Right lobe of liver (tissue), 6 donors: ENCODE measurements around the gene EZR. TPM values are rescaled to one million over a fixed set of nuclear protein-coding genes. Genes with fewer than 3 reads are reported as not detected.

Experiments used
- ATAC-seq, 4 donors: fragments of 200-7000 bp; cut with Tn5 transposase; one replicate each; pipeline ENCODE4 v1.9.1; 2020; ENCODE audit warnings: mild to moderate bottlenecking in 4 of 4, moderate library complexity in 4 of 4
- DNase-seq, 3 donors: peaks; one replicate each; pipeline ENCODE4 v3.0.0-alpha.2; 2020
- H3K27ac ChIP-seq, 3 donors: fragments of 200-600 bp; one replicate each; pipeline ENCODE4 v1.8.0; 2022
- H3K27me3 ChIP-seq, 2 donors: fragments of 200-600 bp; one replicate each; pipeline ENCODE4 v1.8.0; 2022
- H3K36me3 ChIP-seq, 4 donors: fragments of 200-600 bp; sonication (generic) in 1 of 4; one replicate each; pipeline versions ENCODE4 v1.5.1 to v1.8.0; 2017 to 2022; ENCODE audit warnings: control low read depth in 1 of 4
- H3K4me1 ChIP-seq, 4 donors: fragments of 200-600 bp; sonication (generic) in 1 of 4; one replicate each; pipeline versions ENCODE4 v1.5.1 to v1.8.0; 2017 to 2022; ENCODE audit warnings: control low read depth in 1 of 4
- H3K4me3 ChIP-seq, 3 donors: fragments of 200-600 bp; one replicate each; pipeline ENCODE4 v1.8.0; 2022
- H3K9me3 ChIP-seq, 4 donors: fragments of 200-600 bp; sonication (generic) in 1 of 4; one replicate each; pipeline versions ENCODE4 v1.5.1 to v1.8.0; 2017 to 2022; ENCODE audit warnings: control low read depth in 1 of 4
- CTCF ChIP-seq, 4 donors: fragments of 200-600 bp in 3 of 4; fragments of 450-650 bp in 1 of 4; IDR thresholded peaks; one replicate each; pipeline versions ENCODE4 v1.5.1 to v1.8.0; 2016 to 2022; ENCODE audit warnings: antibody characterized with exemption in 4 of 4, mild to moderate bottlenecking in 2 of 4
- POLR2A ChIP-seq: fragments of 450-650 bp; IDR thresholded peaks from one replicate; pipeline ENCODE4 v1.6.1; 2017; ENCODE audit warnings: antibody characterized with exemption, mild to moderate bottlenecking
- whole genome bisulfite sequencing: methylation state at CpG from one replicate; pipeline ENCODE4 v1.1.6; 2018; ENCODE audit warnings: low coverage, low lambda C conversion rate; ENCODE audit not compliant: insufficient coverage; ENCODE audit errors: missing lambda C conversion rate; 5-methylcytosine and 5-hydroxymethylcytosine counted together
- intact Hi-C, 2 donors: fragments of 100-400 bp; cut with DNase I; formaldehyde crosslinking; loops; one replicate each; pipeline versions ENCODE4 v1.11.2 to v1.14.1; 2022
- total RNA-seq, 6 experiments: library from RNA; depleted of rRNA in 2 of 6; stranded (reverse); fragments of >200 nt in 2 of 6; fragmentation: NEBNext Ultra II Directional in 3 of 6; extraction: Animal tissue kit (Norgen Biotek cat#: 25700) in 3 of 6; gene quantifications; one replicate each; pipeline versions ENCODE4 v1.1.0 to v1.2.4, GENCODE V29; 2016 to 2023
- donor health status: DM: no; HTN: yes; CAD: no.
- donor health status: DM: no; HTN: no; CAD: no.
- donor health status: DM: no; HTN: no; CAD: no.
- donor health status: DM: no; HTN: yes; CAD: no.
- donor health status: DM: no; HTN: yes; CAD: no.

Gene EZR
- total RNA-seq, 6 experiments from 2014 or later: 26.4 to 161 (median 35.9) TPM

GRCh38 chr6:158757753-158758090, 61.4 kb downstream of the EZR start:
- intact Hi-C loops: no loop called here
- Histone ChIP-seq H3K4me1 (peaks cover 0 to 2% (median 0%) of the 10 kb centered on the region in 4 donors), H3K27ac (no peak overlapping the region), H3K27me3 (no peaks in the 10 kb centered on the region), H3K4me3 (no peak overlapping the region), H3K9me3 (no peaks in the 10 kb centered on the region), H3K36me3 (no peaks in the 10 kb centered on the region)
- DNase-seq: no peak
- no peak for ATAC-seq
- no peak for TF ChIP-seq CTCF (IDR thresholded peaks at IDR 0.05)
- no peak for TF ChIP-seq POLR2A
- 52% methylated on average over 2 of the region's 9 CpGs for WGBS

GRCh38 chr6:158756977-158757752, 62.0 kb downstream of the EZR start:
- ATAC-seq: no peak
- no peak overlapping the region for H3K27ac ChIP-seq
- H3K4me1 ChIP-seq: peaks cover 0 to 7% (median 0%) of the 10 kb centered on the region in 4 donors
- DNase-seq: no peak
- intact Hi-C loops: no loop called here
- H3K4me3 ChIP-seq: no peak overlapping the region
- H3K9me3 ChIP-seq: no peaks in the 10 kb centered on the region
- WGBS: 70% methylated on average over 7 of the region's 25 CpGs
- H3K36me3 ChIP-seq: no peaks in the 10 kb centered on the region
- TF ChIP-seq CTCF (IDR thresholded peaks at IDR 0.05) (no peak), POLR2A (no peak)
- no peaks in the 10 kb centered on the region for H3K27me3 ChIP-seq

GRCh38 chr6:158756126-158756525, 63.0 kb downstream of the EZR start:
- DNase-seq: no peak
- intact Hi-C loops: no loop called here
- Histone ChIP-seq H3K27ac (no peak overlapping the region), H3K4me3 (no peak overlapping the region), H3K9me3 (no peaks in the 10 kb centered on the region), H3K36me3 (no peaks in the 10 kb centered on the region), H3K27me3 (no peaks in the 10 kb centered on the region), H3K4me1 (peaks cover 0 to 10% (median 0%) of the 10 kb centered on the region in 4 donors)
- TF ChIP-seq POLR2A: no peak
- no peak for TF ChIP-seq CTCF (IDR thresholded peaks at IDR 0.05)
- no peak for ATAC-seq
- WGBS: 91% methylated on average over 4 of the region's 9 CpGs

GRCh38 chr6:158755636-158756035, 63.5 kb downstream of the EZR start:
- Histone ChIP-seq H3K27me3 (no peaks in the 10 kb centered on the region), H3K27ac (no peak overlapping the region), H3K36me3 (no peaks in the 10 kb centered on the region), H3K4me1 (peaks cover 0 to 10% (median 0%) of the 10 kb centered on the region in 4 donors), H3K9me3 (no peaks in the 10 kb centered on the region), H3K4me3 (no peak overlapping the region)
- ATAC-seq (no peak), DNase-seq (no peak)
- 95% methylated on average over 9 of the region's 13 CpGs for WGBS
- TF ChIP-seq CTCF (IDR thresholded peaks at IDR 0.05) (no peak), POLR2A (no peak)
- intact Hi-C loops: no loop called here
